22Rv1 (cell line): ENCODE data around the gene ERI3.

Experiments
- CTCF ChIP-seq: fragments of 450-650 bp; IDR thresholded peaks from 2 replicates; pipeline ENCODE4 v1.5.1; 2017; ENCODE audit warnings: mild to moderate bottlenecking
- ZFX ChIP-seq: fragments of 450-650 bp; IDR thresholded peaks from 2 replicates; pipeline ENCODE4 v1.6.1; 2017; ENCODE audit warnings: antibody characterized with exemption, borderline replicate concordance

DNA sequence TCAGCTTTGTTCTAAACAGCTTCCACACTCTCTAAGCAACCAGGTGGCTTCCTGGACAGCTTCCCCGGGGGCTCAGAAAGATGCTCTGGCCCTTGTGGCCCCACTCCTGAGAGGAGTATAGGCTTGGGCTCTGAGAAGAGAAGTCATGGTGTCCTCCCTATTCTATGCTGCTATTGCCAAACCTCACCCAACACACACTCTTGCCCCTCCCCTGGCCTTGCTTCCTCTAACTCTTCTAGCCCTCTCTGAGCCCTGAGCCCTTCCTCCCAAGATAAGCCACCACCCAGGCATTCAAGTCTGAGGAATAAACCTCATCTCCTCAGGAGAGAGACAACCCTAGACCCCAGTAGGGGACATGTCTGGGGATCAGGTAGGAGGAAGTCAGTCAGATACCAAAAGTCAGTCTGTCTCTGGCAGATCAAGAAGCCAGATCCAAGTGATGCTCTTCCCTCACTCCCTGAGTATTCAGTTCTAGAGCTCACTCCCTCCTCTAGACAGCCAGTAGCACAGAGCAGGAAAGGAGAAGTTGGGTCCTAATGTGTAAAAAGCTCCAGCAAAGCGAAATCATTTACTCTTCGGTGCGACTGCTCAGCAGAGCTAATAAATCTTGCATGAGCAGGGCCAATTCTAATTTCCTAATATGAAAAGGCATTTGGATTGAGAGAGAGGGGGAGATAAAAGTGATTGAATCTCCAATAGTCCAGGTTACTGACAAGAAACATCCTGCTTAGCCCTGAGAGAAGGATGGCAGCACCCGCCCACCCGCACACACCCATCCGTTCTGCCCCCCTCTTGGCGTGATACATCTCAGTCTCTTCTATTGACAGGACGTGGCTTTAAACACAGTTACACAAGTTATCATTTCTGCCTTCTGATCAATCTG lies 91.2 kb downstream of the ERI3 start:
- TF ChIP-seq ZFX = no peak
- no peak for TF ChIP-seq CTCF
